HG03457 (cell line): ENCODE data around the gene DCAF7.

Source experiments
- ATAC-seq: cut with Tn5 transposase; IDR thresholded peaks from one replicate; pipeline ENCODE4 v1.9.1; 2021; ENCODE audit warnings: moderate number of reproducible peaks; ENCODE audit not compliant: unreplicated experiment

The DCAF7 gene

DNA sequence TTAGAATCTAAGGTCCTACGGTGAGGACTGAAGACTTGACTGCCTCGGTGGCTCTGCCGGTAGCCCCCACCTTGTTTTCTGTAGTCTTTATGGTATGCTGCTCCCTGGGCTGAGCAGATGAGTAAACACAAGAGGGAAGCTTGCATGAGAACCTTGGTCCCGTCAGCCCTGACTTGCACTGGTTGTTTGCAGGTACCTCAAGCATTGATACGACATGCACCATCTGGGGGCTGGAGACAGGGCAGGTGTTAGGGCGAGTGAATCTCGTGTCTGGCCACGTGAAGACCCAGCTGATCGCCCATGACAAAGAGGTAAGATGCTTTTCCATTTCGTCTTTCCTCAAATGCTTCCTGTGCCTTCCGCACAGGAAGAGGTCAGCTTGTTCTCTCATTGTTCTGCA lies 29.4 kb downstream of the DCAF7 start:
- ATAC-seq = no peak

DNA sequence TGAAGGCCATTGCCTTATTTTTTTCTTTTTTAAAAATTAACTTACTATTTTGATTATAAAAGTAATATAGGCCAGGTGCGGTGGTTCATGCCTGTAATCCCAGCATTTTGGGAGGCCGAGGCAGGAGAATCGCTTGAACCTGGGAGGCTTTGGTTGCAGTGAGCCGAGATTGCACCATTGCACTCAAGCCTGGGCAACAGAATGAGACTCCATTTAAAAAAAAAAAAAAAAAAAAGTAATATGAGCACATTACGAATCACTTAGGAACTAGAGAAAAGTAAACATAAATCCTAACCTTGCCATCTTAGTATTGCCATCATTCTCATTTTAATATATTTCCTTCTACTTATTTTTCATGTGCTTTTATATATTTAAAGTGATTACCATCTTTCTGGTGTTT lies 37.5 kb downstream of the DCAF7 start:
- no peak for ATAC-seq

DNA sequence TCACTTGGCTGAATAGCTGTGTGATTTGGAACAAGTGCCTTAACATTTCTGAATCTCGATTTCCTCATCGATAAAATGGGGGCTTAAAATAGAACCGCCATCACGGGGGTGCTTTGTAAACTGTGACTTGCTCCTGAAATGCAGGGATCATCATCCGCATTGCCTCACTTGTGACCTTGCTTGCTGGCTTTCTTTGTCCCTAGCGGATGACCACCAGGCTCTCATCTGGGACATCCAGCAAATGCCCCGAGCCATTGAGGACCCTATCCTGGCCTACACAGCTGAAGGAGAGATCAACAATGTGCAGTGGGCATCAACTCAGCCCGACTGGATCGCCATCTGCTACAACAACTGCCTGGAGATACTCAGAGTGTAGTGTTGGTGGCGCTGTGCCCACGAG lies 38.5 kb downstream of the DCAF7 start:
- ATAC-seq = no peak

DNA sequence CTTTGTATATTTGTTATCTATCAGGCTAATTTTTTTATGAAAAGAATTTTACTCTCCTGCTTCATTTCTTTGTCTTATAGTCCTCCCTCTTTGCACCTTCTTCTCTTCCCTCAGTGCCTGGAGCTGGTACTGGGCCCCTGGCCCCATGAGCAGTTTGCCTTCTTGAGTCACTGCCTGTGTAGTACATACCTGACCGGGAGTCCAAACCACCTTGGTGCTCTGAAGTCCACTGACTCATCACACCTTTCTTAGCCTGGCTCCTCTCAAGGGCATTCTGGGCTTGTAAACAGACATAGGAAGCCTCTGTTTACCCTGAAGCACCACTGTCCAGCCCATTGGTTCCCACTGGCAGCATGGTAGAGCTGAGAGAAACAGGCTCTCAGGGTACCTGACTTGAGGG lies 39.4 kb downstream of the DCAF7 start:
- ATAC-seq = no peak

DNA sequence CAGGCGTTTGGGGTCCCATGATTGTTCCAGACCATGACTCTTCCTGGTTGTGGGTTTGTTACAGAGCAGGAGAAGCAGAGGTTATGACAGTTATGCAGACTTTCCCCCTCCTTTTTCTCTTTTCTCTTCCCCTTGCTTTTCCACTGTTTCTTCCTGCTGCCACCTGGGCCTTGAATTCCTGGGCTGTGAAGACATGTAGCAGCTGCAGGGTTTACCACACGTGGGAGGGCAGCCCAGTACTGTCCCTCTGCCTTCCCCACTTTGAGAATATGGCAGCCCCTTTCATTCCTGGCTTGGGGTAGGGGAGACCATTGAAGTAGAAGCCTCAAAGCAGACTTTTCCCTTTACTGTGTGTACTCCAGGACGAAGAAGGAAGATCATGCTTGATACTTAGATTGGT lies 42.5 kb downstream of the DCAF7 start:
- ATAC-seq = no peak

DNA sequence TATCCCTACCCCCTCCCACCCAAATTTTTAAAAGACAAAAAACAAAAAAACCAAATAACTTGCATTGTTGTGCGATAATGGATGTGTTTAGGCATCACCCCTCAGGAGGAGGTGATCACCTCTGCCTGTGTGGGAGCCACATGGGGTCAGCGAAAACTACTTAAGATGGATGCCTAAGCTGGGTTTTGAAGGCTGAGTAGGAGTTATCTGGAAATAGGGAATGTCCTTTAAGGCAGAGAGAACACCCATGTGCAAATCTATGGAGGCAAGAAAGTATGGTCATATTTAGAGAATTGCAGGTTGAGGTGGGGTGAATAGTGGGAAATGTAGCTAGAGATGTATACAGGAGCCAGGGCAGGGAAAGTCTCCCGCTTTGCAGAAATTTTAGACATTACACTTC lies 44.9 kb downstream of the DCAF7 start:
- no peak for ATAC-seq

DNA sequence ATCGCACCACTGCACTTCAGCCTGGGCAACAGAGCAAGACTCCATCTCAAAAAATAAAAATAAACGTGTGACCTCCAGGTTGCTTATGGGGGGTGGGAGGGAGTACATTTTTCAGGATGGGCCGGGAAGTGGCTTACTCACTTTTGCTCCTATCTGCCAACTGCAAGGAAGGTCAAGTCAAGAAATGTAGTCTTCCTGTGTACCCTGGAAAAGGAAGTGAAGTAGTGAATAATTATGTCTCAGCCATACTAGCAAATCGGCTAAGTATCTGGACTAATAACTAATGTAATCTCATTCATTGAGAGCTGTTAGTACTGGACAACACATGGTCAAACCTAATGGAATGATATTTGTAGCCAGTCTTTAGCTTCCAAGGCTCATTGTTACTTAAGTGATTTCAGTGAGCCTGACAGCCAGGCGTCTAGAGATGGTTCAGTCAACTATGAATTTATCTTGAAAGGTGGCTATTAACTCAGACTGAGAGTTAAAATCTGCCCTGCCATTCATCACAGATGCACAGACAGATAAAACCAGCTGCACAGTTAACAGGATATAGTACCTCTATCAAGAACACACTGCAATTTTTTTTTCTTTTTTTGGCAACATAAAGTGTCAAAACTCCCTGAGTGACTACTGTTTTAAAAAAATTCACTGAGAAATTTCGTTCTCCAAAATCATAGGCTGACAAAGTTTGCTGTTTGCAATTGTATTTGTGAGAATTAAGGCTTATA lies 46.7 kb downstream of the DCAF7 start:
- no peak for ATAC-seq

DNA sequence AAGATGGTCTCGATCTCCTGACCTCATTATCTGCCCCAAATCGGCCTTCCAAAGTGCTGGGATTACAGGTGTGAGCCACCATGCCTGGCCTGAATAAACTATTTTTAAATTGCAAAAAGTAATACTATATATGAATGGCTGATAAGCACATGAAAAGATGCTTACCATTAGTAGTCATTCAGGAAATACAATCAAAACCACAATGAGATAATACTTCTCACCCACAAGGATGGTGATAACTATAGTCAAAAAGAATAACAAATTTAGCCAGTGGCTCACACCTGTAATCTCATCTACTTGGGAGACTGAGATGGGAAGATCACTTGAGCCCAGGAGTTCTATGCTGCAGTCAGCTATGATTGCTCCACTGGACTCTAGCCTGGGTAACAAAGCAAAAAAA lies 48.0 kb downstream of the DCAF7 start:
- no peak for ATAC-seq

DNA sequence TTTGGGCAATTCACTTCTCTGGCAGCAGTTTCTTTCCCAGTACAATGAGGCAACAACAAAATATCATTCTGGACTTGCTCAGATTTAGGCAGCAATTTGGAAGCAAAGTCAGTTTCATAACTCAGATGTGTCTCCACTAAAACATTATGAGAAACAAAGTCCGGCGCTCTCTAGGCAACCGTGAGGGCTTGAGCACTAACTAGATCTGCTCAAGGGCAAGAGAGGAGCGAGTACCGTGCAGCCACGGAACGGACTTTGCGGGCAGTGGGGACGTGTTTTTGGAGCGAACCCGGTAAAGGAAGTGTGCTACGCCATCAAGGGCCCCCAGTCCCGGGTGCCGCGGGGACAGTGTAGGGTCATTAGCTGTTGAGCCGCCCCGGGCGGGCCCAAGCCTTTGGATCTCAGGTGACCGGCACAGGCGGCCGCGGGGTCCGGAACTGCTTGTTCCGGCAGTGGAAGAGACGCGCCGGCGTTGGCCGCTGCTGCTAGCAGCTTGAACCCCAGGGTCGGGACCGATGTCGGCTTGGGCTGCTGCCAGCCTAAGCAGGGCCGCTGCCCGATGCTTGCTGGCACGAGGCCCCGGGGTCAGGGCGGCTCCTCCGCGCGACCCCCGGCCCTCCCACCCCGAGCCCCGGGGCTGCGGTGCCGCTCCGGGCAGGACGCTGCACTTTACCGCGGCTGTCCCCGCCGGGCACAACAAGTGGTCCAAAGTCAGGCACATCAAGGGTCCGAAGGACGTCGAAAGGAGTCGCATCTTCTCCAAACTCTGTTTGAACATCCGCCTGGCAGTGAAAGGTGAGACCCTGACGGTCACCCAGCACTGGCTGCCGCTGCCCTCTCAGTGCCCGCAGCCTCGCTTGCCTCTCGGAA lies 50.5 kb downstream of the DCAF7 start, which contains the start of gene TACO1:
Gene TACO1, plus strand, starts transcription at position 327 of the 870 bp plus-strand sequence. Its CDS starts 189 bp downstream, at position 516.
- peak; percentile 84 for ATAC-seq

DNA sequence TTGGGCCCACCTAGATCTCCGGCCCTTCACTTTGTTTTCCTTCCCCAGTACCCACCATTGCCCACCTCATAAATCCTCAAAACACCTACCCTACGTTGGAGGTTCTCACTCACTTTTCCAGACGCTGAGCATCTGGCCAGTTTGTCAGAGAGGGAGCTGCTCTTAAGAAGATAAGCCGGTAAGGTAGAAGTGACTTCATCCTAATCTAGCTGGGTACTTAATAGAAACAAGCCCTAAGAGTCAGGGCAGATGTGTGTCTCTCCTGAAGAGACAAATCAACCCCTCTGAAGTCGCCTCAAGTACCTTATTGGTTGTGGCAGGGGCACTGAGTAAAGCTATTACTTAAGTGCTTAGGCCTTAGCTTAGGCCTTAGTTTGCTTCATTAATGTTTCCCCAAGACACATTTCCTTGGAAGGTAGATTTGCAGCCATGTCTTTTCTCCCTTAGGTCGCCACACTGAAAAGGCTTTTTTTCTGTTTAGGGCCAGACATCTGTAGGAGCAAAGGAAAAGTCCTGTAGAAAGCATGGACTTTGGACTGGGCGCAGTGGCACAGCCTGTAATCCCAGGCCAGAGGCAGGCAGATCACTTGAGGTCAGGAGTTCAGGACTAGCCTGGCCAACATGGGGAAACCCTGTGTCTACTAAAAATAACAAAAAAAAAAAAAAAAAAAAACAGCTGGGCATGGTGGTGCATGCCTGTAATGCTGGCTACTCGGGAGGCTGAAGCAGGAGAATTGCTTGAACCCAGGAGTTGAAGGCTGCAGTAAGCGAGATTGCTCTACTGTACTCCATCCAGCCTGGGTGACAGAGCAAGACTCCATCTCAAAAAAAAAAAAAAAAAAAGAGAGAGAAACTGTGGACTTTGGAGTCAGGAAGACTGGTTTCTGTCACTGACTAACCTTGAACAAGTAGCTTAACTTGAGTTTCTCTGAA lies 51.4 kb downstream of the DCAF7 start:
- no peak for ATAC-seq

DNA sequence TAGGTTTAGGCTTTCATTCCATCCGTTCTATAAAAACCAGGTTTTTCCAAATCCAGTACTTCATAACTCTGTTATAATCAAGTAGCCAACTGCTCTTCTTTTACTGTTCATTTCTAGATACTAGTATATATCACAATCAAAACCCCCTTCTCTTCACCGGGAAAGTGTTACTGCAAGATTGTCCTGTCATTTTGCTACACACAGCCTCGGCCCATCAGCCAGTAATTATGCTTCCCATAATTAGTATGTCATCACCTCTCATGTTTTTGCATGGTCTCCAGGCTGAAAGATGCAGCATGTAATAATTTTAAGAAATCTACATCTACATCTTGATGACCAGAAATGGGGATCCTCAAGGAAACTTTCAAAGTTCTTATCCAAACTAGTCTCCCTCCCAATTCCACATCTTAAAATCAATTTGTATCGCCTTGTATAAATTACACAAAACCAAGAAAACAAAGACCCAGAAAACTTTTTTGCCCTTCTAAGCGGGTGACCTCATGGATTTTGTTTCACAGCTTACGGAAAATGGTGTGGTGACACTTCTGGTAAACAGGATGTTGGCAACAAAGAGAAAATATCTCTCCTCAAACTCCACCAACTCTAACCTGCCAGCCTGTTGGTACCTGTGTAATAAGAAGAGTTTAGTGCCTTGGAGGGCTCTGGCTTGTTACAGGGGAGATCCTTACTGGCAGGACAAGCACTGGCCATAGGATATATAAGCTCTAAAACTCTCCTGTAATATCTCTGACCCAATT lies 59.7 kb downstream of the DCAF7 start:
- ATAC-seq = no peak

DNA sequence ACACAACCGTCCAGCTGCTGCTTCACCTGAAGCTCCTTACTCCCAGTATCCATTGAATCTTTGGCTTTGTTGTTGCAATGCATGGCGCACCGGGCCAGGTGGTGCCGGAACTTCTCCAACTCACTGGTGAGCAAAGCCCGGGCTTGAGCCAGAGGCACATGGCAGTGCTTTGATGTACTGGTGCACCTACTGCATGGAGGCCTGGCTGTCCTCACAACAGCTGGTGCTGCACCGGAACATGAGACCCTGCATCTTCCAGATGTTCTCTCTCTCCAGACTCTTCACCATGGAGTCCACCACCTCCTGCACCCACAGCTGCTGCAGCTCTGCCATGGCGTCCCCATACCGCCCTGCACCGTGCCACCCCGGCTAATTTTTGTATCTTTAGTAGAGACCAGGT lies 60.6 kb downstream of the DCAF7 start:
- ATAC-seq = no peak

DNA sequence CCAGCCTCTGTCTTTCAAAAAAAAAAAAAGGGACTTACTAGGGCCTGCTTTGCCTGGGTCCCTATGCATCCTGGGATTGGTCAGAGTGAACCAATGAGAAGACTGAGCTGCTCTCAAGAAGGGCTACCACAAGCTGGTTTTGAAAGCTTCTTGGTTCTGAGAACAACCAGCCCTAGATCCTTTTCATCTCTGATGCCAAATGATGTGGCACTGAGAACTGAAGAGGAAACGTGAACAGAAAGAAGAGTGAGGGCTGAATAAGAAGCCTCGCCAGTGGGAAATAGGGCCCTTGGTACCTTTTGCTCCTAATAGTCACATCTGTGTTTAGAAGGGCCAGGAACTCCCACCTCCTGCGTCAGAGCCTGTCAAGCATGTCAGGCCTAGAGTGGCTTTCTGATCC lies 61.1 kb downstream of the DCAF7 start:
- no peak for ATAC-seq

DNA sequence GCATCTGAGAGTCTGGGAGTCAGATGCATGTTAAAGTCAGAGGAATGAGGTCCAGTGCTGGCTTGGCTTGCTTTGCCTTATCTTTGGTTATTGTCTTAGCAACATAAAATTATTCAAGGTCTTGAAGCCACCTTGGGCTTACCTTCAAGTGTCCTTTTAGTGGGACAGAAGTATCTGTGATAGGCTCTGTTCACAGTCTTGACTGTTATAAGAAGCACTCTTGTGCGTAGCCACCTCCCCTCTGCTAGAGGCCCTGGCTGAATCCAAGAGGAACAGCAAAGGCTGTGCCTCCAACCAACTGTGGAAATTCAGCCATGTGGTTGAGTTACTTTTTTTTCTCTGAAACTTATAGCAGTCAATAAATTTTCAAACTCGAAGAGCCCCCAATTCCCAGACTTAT lies 63.4 kb downstream of the DCAF7 start:
- ATAC-seq = no peak

DNA sequence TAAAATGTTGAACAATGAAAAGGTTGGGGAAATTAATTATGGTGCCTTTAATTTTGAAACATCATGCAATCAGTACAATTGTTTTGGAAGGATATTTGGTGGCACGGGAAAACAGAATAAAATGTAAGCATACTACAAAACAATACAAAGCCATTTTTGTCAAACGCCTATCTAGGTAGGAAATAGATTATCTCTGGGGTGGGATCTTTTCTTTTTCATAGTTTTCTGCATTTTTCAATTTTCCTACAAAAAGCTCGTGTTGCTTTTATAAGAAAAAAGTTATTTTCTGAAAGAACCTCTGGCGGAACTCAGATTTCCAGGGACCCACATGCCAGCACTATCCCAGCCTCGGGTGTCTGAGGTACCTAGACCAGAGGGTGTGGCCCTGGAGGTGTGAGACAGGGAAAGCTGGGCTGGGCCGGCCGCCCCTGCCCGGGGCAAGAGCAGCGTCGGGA lies 71.0 kb downstream of the DCAF7 start:
- ATAC-seq = no peak

DNA sequence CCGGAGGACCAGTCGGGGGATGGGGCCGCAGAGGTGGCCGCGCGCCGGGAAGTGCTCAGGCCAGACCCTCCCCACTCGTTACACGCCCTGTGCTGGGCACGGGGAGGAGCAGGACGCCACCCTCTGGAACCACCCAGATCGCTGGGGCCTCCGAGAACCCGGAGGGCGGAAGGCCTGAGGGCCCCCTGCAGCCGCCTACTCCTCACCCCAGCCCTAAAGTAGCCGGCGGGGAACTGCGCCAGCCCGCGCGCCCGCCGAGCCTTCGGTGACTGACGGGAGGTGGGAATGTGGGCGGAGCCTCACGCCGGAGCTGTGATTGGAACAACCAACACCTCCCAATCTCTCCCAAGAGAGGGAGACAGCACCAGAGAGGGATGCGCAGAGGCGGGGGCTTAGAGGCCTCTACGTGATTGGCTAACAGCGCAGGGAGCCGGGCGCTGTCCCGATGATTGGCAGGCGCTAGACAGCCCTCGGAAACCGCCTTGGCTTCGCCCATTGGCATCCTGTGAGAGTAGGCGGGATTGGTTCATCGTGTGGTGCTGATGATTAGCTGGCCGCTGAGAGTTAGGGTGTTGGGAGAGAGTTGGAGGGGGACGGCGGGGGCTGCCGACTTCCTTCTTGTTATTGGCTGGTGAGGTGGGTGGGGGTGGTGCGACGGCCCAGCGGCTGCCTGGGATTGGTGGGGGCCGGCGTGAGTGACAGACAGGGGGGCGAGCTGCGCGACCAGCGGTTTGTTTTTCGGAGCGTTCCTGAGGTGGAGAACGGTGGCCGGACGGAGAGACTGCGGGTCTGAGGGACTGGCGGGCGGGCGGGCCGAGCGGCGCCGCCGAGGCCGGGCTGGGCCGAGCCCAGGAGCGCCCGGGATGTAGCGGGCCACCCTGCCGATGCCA lies 71.7 kb downstream of the DCAF7 start, which contains the start of gene MAP3K3:
Gene MAP3K3, plus strand, starts transcription at position 734 of the 890 bp plus-strand sequence. CDS start 343 bp downstream, outside the sequence.
- ATAC-seq = peak; percentile 90

DNA sequence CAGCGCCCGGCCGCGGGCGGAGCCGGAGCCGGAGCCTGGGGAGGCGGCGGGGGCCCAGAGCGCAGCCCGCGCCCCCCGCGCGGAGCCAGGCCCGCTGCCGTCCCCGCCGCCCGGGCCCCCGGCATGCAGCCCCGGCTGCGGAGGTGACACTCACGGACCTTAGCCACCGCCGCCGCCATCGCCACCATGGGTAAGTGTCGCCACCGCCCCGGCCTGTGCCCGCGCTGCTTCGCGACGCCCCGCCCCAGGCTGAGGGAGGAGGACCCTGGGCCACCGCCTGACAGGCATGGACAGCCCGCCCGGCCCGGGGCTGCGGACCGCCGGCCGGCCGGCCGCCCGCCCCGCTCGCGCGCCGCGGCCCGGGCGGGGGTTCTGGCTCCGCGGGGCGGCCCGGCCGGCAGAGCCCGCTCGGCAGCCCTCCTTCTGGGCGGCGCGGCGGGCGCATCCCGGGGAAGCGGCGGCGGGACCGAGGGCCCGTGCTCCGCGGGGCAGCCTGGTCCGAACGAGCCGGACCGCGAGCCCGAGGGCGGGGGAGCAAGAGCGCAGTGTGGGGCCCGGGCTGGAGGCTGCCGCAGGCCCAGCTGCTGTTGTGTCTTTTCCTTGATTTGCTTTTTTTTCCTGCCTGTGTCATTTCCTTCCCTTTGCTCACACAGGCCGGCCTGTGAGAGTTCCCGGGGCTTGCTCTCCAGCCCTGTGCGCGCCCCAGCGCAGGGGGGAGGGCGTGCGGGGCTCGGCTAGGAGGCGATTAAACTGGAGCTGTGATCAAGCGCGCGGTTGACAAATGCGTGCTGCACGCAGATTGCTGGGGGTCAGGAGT lies 72.5 kb downstream of the DCAF7 start:
- peak; percentile 12 for ATAC-seq

DNA sequence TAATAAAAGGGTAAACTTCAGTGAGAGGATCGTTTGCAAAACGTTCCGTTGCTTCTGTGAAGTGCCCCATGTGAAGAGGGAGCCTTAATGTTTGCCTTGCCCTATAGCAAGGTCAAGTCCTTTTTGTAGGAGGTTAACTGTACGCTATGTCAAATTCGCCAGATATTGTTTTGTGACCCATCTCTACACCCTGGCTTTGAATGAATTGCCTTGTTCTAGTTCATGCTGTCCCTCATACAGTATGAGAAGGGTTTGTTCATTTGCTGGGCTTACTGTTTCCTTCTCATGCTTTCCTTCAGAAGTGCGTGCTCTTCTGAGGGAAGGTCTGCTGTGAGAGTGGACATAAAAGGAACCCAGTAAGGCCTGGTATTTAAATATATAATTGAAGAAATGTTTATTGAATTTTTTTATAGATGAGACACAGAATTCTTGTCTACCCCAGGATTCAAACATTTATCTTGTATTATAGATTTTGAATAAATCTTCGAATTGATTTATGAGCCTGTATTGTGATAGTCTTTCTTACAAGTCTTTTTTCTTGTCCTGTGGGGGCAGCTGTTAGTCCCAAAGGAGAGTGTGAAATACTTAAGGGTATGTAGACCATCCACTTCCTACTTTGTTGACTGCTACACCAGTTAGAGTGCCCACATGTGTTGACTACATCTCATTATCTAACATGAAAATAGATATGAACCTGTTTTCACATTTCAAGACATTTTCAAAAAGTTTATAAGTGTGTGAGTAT lies 73.7 kb downstream of the DCAF7 start:
- no peak for ATAC-seq
